Fibroblast of skin of abdomen (primary cell): ENCODE results near the gene BRAP.
A peak's percentile ranks its signal among the peaks of the same experiment; 100 is the strongest.
"Not testable (repeated sequence)": the region's sequence is repeated elsewhere in the genome, so short reads cannot be mapped to it uniquely, and the experiment has no call there.

ENCODE experiments used
- DNase-seq: peaks from one replicate; pipeline ENCODE4 v3.0.0-alpha.2; 2013

BRAP gene

DNA sequence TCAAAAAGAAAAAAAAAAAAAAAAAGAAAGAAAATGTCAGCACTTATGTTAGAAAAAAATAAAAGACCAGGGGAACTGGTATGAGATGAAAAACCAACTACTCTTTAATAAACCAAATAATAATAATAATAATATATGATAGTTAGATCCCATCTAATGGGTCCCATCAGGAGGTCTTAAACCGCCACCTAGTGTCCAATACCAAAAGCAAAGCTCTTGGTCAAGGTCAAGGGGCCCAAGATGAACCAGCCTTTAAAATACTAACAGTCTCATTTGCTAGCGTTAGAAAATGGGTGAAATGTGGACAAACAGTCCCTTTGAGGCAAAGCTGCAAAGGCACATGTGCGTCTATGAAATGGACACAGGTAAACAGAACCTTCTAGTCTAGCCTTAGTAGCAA, 12.3 kb downstream of the BRAP start:
- DNase-seq, result peak; percentile 18

DNA sequence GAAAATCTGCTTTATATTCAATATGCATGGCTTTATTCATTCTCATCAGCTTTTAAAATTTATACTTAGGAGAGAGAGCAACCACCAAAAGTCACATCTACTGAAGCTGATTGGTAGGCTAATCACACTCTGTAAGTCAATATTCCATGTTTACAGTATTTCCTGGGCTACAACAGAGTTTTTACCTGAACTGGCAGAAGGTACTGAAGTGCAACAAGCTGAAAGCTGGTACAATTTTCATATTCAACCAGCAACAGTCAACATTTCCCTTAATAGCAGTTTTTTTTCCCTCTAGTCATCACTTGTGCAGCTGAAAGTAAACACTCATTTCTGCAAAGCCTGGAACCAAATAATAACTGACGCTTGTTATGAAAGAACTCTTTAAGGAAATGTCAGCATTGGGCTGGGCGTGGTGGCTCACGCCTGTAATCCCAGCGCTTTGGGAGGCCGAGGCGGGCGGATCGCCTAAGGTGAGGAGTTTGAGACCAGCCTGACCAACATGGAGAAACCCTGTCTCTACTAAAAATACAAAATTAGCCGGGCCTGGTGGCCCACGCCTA, 12.9 kb downstream of the BRAP start:
- no peak for DNase-seq

DNA sequence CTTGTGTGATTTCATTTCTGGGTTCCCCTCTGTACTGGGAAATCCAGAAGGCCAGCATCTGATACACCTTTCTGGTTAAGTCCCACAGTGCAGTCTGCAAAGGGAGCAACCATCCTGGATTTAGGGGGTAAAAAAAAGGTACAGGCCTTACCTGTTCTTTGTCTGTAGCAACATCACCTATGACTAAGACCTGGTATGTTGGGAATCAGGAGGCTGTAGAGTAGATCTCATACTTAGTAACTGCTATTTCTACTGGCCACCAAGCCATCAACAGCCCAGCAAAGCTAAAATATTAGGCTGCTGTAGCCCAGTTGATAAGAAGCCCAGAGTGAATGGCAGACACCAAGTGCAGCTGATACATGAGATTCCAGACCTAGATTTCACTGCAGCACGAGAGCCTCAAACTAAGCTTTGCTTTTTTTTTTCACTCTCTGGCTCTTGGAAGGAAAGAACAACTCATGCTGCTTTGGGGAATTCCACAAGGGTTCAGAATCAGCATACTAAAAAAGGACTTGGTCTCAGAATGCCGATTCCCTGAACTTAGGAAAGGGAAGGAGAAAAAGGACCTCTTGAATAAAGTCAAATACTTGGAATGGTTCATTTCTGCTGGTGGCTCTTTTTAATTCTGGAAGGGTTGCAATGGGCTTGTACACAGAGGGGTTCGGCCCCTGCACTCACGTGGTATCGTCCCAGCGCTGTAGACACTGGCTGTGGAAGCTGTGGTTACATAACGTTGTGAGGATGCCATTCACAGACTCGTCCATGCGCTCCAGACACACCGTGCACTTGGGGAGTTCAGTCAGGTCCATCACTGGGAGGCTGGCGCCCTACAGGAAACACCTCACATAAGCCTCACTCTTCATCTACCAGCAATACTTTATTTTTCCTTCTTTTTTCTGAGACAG, 20.5 kb downstream of the BRAP start:
- DNase-seq, result no peak

DNA sequence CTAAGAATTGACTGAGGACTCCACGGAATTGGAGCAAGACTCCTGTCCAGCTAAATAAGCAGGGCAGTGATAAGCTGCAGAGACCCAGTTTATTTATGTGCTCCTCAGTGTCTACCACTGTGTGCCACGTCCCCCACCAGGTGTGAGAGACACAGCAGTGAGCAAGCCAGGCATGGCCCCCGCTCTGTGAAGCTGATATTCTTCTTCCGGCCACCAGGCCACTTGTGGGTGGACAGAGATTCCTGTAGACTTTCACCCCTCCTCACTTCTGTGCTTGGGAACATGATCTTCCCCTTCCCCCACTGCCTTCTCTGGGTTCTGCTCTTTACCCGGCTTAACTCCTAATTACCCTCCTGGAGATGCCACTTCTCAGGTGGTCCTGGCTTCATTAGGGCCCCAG, 21.3 kb downstream of the BRAP start:
- no peak for DNase-seq

DNA sequence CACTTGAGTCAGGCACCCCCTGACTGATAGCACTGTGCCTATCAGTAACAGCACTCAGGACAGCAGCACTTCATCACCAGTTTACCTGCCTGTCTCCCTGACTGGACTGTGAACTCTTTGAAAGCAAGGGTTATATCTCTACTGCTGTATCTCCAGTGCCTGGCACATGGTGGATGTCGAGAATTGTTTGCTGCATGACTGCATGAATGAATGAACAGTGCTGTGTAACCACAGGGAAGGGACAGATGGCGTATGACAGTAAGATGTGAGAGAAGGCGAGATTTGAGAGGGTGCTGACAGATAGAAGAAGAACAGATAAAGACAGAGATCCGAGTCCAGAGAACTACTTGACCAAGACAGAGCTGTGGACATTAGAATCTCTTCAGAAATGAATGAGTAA, 29.7 kb downstream of the BRAP start:
- DNase-seq, result no peak

DNA sequence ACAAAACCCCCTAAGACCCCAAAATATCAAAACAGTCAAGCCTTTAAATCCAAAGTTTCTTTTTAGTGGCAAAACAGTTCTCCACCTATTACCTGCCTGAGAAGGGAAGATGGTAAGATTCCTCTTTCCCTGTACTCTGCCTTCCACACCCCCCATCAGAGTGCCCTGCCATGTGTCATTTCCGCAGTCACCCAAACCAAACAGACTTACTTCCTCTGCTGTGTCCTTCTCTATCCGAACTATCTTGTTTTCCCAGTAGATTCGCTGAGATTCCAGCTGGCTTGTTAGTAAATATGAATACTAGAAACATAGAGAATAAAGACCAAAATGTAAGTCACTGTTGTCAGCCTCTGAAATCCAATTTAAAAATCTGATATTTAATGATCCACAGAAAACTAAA, 30.4 kb downstream of the BRAP start:
- no peak for DNase-seq

DNA sequence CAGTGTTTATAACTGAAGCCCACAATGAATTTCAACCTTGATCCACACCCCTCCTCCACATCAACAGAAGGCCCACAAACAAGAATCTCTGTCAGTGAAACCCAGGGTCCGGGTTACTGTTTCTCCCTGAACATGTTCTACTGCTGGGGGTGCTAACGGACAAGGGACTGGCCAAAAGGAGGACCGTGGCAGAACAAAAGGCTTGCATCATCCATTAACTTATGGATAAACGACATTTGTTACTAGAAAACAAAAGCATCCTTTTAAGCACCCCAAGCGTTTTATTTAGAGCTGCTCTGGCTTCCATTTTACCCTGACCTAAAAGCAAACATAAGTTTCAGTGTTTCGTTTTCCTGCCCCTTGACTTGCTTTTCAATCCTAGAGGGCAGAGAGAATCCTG, 32.2 kb downstream of the BRAP start:
- DNase-seq, result no peak

DNA sequence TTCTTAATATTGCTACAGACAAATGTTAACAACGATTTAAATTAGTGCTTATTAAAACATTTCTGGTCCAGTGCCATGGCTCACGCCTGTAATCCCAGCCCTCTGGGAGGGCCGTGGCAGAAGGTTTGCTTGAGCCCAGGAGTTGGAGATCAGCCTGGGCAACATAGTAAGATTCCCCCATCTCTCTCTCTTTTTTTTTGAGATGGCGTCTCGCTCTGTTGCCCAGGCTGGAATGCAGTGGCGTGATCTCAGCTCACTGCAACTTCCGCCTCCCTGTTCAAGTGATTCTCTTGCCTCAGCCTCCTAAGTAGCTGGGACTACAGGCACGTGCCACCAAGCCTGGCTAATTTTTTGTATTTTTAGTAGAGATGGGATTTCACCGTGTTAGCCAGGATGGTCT, 33.2 kb downstream of the BRAP start:
- not testable (repeated sequence) for DNase-seq

DNA sequence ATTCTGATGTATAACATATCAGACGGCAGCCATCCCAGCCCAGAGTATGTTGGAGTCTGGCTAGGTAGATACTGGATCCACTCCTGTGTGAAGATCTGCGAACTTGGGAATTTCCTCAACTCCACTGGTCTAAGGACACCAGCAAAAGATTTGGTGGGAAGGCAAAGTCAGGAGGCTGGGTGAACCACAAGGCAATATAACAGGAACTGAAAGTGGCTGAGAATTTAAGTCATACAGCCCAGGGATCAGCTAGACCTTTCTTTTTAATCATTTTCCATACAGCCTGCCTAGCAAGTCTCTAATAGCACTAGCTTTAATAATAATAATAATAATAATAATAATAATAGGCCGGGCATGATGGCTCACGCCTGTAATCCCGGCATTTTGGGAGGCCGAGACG, 34.8 kb downstream of the BRAP start:
- DNase-seq, result no peak

DNA sequence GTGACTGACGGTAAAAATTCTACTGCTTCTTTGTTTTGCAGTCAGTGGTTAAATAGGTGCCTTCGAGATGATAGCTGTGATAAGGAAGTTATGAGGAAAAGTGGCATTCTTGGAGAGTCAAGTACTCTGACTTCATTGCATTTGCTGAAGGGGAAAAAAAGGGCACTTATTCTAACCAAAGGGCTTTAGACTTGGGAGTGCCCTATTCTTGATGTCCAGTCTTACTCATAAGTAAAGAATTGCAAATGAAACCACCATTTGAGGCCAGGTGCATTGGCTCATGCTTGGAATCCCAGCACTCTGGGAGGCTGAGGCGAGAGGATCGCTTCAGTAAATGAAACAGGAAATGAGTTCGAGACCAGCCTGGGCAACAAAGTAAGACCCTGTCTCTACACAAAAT, 40.3 kb downstream of the BRAP start:
- DNase-seq, result no peak

DNA sequence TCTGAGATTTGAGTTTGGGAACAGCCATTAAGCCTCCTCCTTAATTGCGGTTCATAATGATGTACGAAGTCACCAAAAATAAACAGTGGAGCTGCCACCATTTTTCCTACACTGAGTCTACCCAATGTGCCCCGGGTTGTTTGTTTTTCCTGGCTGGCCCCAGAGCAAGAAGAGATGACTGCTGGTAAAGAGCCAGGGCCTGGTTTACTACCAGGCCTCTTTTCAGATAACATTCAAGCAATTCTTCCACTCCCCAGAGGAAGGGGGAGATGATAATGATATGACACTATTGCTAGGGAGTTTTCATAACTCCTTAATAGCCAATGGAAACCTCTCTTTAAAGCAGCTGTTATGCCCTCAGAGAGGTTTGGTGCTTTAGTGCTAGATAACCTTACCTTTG, 42.3 kb downstream of the BRAP start:
- DNase-seq, result no peak

DNA sequence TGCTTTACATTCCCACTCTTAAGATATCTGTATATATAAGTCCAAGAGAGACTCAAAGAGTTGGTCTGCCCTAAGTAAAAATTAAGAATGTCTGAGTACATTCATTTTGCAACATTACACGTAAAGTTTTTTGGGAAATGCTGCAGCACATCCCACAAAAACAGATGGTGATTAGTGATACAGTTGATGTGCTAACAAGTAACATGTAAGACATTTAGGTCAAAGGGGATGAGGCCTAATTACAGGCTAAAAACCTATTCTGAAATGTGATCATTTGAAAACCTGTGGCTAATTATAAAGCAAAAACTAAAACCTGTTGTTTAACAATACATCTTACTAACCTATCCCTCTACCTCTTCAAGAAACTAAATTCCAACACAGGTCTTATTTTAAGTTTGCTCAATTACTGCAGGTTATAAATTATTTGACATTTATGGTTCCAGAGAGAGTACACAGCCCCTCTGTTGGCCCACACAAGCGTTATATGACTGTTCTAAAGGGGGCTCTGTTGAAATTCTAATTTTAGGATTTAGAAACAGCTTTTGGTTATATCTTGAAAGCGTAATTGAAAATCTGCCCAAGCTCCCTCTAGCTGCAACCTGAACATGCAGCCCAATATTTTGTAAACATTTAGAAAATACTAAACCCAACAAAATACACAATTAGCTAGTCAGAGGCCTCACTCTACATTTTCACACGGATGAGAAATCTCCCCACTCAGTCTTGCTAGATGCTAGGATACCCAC, 42.9 kb downstream of the BRAP start:
- no peak for DNase-seq

DNA sequence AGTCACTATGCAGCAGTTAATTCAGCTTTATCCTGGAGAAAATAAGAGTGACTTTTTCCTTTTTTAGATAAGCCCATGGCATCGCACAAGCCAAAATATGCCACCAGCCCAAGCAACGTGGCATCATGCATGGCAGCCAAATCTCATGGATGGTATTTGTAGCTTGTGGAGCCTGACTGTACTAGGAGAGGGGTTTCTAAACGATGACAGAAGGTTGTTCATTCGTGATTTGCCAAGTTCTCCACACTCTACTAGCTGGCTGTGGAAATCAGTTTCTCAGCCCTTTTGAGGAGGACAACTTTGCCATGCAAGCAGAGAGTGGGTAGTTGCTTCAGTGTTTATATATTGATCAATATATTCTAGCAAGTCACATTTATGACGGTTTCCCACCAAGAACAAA, 45.2 kb downstream of the BRAP start:
- DNase-seq, result no peak

DNA sequence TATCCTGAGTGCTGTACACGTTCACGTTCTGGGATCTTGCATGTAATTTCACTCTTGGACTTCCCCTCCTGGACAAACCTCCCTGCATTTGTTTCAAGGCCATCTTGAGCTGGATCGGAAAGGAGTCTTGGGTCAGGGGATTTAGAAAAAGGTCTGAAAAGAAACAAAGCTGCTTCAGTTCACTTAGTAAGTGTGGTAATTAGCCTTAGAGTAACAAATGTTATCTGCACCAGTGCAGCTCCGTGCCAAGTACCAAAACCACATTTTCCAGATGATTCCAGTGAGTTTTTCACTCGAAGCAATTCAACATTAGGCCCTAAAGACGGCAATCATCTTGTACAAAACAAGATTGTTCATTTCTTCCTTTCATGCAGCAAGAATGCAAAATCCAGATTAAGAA, 47.2 kb downstream of the BRAP start:
- DNase-seq, result no peak

DNA sequence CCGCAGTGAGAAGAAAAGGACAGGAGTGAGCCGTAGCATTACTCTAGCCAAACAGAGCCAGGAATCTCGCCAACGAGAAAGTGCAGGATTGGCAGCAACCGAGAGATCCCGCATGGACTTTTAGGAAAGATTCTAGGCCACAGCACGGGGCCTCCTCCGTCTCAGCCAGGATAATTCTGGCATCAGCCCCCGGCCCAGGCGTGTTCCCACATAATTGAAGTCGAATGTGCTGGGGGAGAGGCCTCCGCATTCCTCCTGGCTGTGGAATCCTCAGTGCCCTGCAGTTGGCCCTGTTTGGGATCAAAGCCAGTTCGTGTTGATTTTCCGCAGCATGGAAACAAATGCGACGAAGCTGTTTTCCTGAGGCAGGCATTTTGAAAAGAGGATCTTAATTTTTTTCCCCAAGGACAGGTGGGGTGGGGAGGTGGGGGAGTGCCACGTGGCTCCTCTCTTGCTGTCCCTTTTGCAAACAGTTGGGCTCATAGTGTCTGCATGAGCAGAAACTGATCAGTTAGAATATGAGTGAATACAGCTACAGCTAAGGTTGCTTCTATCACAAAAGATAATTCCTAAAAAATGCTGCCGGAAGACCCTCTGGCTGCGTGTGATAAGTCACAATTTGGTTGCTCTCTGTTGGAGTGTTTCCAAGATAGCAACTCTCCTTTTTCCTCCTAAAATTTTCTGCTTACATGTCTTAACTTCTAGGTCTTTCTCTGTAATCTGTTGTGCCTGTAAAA, 49.4 kb downstream of the BRAP start:
- peak; percentile 84 for DNase-seq

DNA sequence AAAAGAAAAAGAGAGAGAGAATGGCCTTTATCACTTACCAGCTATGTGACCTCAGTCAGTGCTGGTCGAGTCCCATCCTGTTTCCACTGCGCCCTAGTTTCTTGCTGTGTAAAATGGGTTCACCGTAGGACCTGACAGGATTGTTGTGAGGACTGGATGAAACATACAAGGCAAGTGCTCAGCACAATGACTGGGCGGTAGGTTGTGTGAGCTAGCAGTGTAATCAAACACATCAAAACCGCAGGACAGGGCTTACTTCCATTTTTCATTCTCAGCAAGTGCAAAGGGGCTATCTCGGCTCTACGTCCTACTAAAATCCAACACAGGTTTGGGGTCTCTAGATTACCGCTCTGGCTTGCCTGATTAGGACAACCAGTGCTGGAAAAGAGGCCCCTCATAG, 50.2 kb downstream of the BRAP start:
- peak; percentile 6 for DNase-seq

DNA sequence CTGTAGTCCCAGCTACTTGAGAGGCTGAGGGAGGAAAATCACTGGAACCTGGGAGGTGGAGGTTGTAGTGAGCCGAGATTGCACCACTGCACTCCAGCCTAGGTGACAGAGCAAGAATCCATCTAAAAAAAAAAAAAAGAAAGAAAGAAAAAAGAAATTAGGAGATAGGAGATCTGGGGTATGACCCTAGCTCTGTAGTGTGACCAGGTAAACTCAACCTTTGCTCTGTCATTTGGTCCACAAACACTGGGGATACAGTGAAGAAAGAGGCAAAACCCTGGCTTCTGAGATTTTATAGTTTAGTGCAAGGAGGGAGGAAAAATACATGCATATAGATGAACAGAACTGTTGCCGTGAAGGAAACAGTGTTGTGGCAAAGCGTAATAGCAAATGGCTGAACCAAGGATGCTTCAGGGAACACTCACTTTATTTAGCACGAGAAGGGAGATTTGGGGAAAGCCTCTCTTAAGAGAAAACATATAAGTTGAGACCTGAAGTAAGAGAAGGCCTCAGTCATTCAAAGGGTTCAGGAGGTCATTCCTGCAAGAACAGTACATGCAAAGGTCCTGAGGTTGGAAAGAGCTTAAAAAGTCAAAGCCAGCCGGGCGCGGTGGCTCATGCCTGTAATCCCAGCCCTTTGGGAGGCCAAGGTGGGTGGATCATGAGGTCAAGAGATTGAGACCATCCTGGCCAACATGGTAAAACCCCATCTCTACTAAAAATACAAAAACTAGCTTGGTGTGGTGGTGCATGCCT, 57.1 kb downstream of the BRAP start:
- DNase-seq, result no peak

DNA sequence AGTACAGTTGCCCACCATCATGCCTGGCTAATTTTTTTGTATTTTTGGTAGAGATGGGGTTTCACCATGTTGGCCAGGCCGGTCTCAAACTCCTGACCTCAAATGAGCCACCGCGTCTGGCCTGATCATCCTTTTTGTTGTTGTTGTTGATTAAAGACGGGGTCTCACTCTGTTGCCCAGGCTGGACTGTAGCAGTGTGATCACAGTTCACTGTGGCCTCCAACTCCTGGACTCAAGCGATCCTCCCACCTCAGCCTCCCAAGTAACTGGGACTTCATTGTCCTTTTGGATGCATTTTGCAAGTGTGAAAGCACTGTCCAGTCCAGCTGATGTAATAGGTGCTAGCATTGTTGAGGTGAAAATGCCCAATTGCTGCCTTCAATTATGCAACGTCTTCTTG, 59.5 kb downstream of the BRAP start:
- no peak for DNase-seq

DNA sequence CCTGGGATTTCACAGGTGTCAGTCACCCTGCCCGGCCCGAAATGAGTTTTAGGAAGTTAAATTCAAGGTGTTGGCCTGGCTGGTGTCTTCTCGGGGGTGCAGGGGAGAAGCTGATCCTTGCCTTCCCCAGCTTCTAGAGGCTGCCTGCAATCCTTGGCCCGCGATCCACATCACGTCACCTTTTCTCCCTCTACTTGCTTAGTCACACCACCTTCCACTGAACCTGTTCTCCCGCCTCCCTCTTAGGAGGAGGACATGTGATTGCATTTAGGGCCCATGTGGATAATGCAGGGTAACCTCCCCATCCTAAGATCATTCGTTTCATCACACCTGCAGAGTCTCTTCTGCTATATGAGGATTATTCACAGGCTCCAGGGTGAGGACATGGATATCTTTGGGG, 61.2 kb downstream of the BRAP start:
- no peak for DNase-seq

DNA sequence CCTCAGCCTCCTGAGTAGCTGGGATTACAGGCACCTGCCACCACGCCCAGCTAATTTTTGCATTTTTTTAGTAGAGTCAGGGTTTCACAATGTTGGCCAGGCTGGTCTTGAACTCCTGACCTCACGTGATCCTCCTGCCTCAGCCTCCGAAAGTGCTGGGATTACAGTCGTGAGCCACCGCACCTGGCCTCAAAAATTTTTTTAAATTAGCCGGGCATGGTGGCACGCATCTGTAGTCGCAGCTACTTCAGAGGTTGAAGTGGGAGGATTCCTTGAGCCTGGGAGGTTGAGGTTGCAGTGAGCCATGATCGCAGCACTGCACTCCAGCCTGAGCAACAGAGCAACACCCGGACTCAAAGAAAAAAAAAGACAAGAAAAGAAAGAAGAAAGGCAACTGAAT, 67.9 kb downstream of the BRAP start:
- not testable (repeated sequence) for DNase-seq

DNA sequence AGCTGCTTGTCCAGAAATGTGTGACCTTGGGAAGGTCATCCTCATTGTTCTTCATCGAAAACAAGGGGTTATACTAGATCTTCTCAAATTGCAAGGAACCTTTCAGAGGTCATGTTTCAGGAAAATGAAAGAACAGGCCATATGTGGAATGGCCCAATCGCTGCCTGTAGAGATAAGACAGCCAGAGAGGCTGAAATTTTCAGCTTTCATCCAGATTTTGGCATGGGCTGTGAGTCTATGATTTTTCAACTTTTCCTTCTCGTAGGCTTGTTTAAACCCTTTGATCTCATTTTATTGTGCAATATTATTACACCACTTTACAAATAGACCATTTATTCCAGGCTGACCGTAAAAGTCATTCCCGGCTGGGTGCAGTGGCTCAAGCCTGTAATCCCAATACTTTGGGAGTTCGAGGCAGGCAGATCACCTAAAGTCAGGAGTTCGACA, 69.6 kb downstream of the BRAP start:
- DNase-seq, result no peak

DNA sequence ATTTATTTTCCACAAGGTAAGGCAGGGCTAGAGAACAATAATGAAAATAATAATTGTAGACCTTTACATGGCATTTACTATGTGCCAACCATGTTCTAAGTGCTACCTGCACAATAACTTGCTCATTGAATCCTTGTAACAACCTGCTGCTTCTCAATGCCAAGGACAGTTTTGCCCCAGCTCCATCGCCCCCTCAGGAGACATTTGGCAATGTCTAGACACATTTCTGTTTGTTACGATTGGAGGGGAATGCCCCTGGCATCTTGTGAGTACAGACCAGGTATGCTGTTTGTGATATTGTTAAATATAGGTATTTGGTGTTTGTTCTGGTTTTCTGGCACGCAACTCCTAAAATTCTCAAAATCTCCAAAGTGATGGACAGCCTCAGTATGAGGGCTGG, 78.5 kb downstream of the BRAP start:
- DNase-seq, result no peak
